Keratinocyte (primary cell): ENCODE data around the gene WDSUB1.

ENCODE experiments used
- CTCF ChIP-seq, 3 experiments: IDR thresholded peaks in 1 of 3; conservative IDR thresholded peaks in 1 of 3; optimal IDR thresholded peaks in 1 of 3; 2 replicates in 2 of 3; 3 replicates in 1 of 3; pipeline versions ENCODE3 to v1.5.1; 2011; ENCODE audit warnings: low read length in 3 of 3, mild to moderate bottlenecking in 3 of 3, moderate library complexity in 2 of 3, control low read depth in 1 of 3, inconsistent platforms in 1 of 3; ENCODE audit not compliant: insufficient read depth in 2 of 3; ENCODE audit errors: extremely low read depth in 1 of 3
- EZH2 ChIP-seq: IDR thresholded peaks from one replicate; pipeline ENCODE4 v1.6.1; 2012; ENCODE audit warnings: inconsistent platforms, mild to moderate bottlenecking, low read length, moderate library complexity

GRCh38 chr2:159281002-159281401, 5.5 kb downstream of the WDSUB1 start:
- TF ChIP-seq CTCF (optimal IDR thresholded peaks at IDR 0.05 in 1 of 3, IDR thresholded peaks at IDR 0.05 in 1 of 3, conservative IDR thresholded peaks at IDR 0.05 in 1 of 3; ENCODE audit: extremely low read depth in 1 of 3, insufficient read depth in 2 of 3, low read length in 3 of 3) (no peak), EZH2 (no peak)
